Measurements from ENCODE around the gene GRIP1.

GRCh38 chr12:66423266-66423665 lies 255.6 kb downstream of the GRIP1 start:
- TF ChIP-seq FOS (IDR thresholded peaks at IDR 0.05; ENCODE audit: borderline replicate concordance, insufficient read depth, low read length) (no peak), CTCF (IDR thresholded peaks at IDR 0.05; ENCODE audit: extremely low read depth in 1 of 2, insufficient read depth in 1 of 2, low read depth in 1 of 2, low read length in 2 of 2) (no peak), POLR2AphosphoS5 (IDR thresholded peaks at IDR 0.05; ENCODE audit: insufficient read depth, low read depth, low read length) (no peak)

Measured in endothelial cell of umbilical vein (primary cell).